H1 (cell line): ENCODE measurements around the gene USP43. TPM values are rescaled to one million over a fixed set of nuclear protein-coding genes. Genes with fewer than 3 reads are reported as not detected.
"Not testable (repeated sequence)": the region's sequence is repeated elsewhere in the genome, so short reads cannot be mapped to it uniquely, and the experiment has no call there.

ENCODE experiments used
- CTCF ChIA-PET: fragments of 300-600 bp; sonication (Branson Sonifier 250); formaldehyde crosslinking; loops from one replicate; lab custom pipeline; 2021; ENCODE audit not compliant: partially characterized antibody; lab: Charles Lee
- POLR2A ChIA-PET: fragments of 300-600 bp; sonication (Branson Sonifier 250); formaldehyde crosslinking; loops from one replicate; lab custom pipeline; 2021; ENCODE audit warnings: inconsistent platforms; ENCODE audit not compliant: partially characterized antibody; lab: Charles Lee
- DNase-seq, 2 experiments: peaks; one replicate each; pipeline versions ENCODE4 v3.0.0 to v3.0.0-alpha.2; 2010 to 2022; ENCODE audit warnings: low spot score in 2 of 2, low read depth in 1 of 2, mixed read lengths in 1 of 2
- FAIRE-seq: peaks from 2 replicates; lab custom pipeline; 2011; peaks lifted over from hg19 to GRCh38; lab: Jason Lieb, UNC
- H2AFZ ChIP-seq: 2 replicates; pipeline ENCODE4 v1.8.1; 2012; ENCODE audit warnings: low read length, inconsistent platforms
- H2AK5ac ChIP-seq: 2 replicates; pipeline ENCODE4 v1.6.1; 2013; ENCODE audit warnings: low read depth, low read length
- H2BK120ac ChIP-seq: replicated peaks from 2 replicates; pipeline ENCODE3; 2013; ENCODE audit warnings: low read depth, low read length, inconsistent platforms
- H2BK12ac ChIP-seq: 2 replicates; pipeline ENCODE4 v1.6.1; 2013; ENCODE audit warnings: low read depth, low read length
- H2BK15ac ChIP-seq: 2 replicates; pipeline ENCODE4 v1.6.1; 2013; ENCODE audit warnings: low read length
- H2BK20ac ChIP-seq: 2 replicates; pipeline ENCODE4 v1.6.1; 2013; ENCODE audit warnings: low read length
- H2BK5ac ChIP-seq: 2 replicates; pipeline ENCODE4 v1.6.1; 2013; ENCODE audit warnings: low read depth, low read length
- H3K14ac ChIP-seq: 2 replicates; pipeline ENCODE4 v1.6.1; 2013; ENCODE audit warnings: inconsistent platforms; ENCODE audit not compliant: insufficient read length
- H3K18ac ChIP-seq: 2 replicates; pipeline ENCODE4 v1.6.1; 2013; ENCODE audit warnings: low read length; ENCODE audit errors: extremely low read depth
- H3K23ac ChIP-seq: 2 replicates; pipeline ENCODE4 v1.6.1; 2013; ENCODE audit warnings: inconsistent platforms; ENCODE audit not compliant: insufficient read length
- H3K23me2 ChIP-seq: 2 replicates; pipeline ENCODE4 v1.6.1; 2013; ENCODE audit warnings: low read depth, low read length
- H3K27ac ChIP-seq: 2 replicates; pipeline ENCODE4 v1.6.1; 2011; ENCODE audit warnings: low read depth, low read length, inconsistent platforms
- H3K27me3 ChIP-seq, 4 experiments: replicated peaks in 1 of 4; 1 replicate in 1 of 4; 2 replicates in 3 of 4; pipeline versions ENCODE4 v1.6.1 to v1.8.1; 2011 to 2013; ENCODE audit warnings: low read length in 3 of 4, mild to moderate bottlenecking in 3 of 4, inconsistent platforms in 2 of 4, mixed read lengths in 2 of 4, moderate library complexity in 1 of 4; ENCODE audit not compliant: control insufficient read depth in 3 of 4, insufficient read depth in 3 of 4; ENCODE audit errors: extremely low read depth in 1 of 4
- H3K36me3 ChIP-seq, 4 experiments: 2 replicates each; pipeline versions ENCODE4 v1.6.1 to v1.8.1; 2011 to 2013; ENCODE audit warnings: mild to moderate bottlenecking in 4 of 4, low read length in 3 of 4, moderate library complexity in 2 of 4, control low read depth in 1 of 4, inconsistent platforms in 1 of 4; ENCODE audit not compliant: insufficient read depth in 4 of 4, control insufficient read depth in 2 of 4
- H3K4ac ChIP-seq: replicated peaks from 2 replicates; pipeline ENCODE3; 2013; ENCODE audit warnings: low read length, low read depth, mixed read lengths, inconsistent platforms; ENCODE audit not compliant: insufficient read length
- H3K4me1 ChIP-seq, 4 experiments: replicated peaks in 1 of 4; 1 replicate in 1 of 4; 2 replicates in 3 of 4; pipeline versions ENCODE4 v1.6.1 to v1.8.1; 2011 to 2013; ENCODE audit warnings: low read length in 3 of 4, inconsistent platforms in 2 of 4, mixed read lengths in 1 of 4; ENCODE audit not compliant: insufficient read depth in 4 of 4, control insufficient read depth in 3 of 4
- H3K4me2 ChIP-seq, 2 experiments: 2 replicates each; pipeline versions ENCODE4 v1.6.1 to v1.8.1; 2011 to 2013; ENCODE audit warnings: low read depth in 2 of 2, low read length in 2 of 2, control low read depth in 1 of 2, inconsistent platforms in 1 of 2, mild to moderate bottlenecking in 1 of 2; ENCODE audit not compliant: insufficient read depth in 1 of 2
- H3K4me3 ChIP-seq, 4 experiments: fragments of 200-600, 300-600 bp in 1 of 4; sonication (generic), shearing (Covaris generic), sonication (Bioruptor Twin) in 1 of 4; 2 replicates each; pipeline versions ENCODE4 v1.5.1 to v1.8.1; 2011 to 2016; ENCODE audit warnings: low read length in 4 of 4, low read depth in 3 of 4, control low read depth in 2 of 4, inconsistent platforms in 2 of 4, mild to moderate bottlenecking in 2 of 4, mixed read lengths in 1 of 4, moderate library complexity in 1 of 4; ENCODE audit not compliant: insufficient read depth in 2 of 4; ENCODE audit errors: extremely low read depth in 1 of 4
- H3K56ac ChIP-seq: replicated peaks from 2 replicates; pipeline ENCODE3; 2013; ENCODE audit warnings: low read depth, mild to moderate bottlenecking, mixed read lengths, low read length, inconsistent platforms; ENCODE audit not compliant: insufficient read length
- H3K79me1 ChIP-seq: 2 replicates; pipeline ENCODE4 v1.6.1; 2013; ENCODE audit warnings: low read depth, low read length, control low read depth
- H3K79me2 ChIP-seq, 2 experiments: 2 replicates each; pipeline versions ENCODE4 v1.6.1 to v1.8.1; 2012 to 2013; ENCODE audit warnings: low read length in 2 of 2, mild to moderate bottlenecking in 2 of 2, inconsistent platforms in 1 of 2; ENCODE audit not compliant: insufficient read depth in 2 of 2, control insufficient read depth in 1 of 2
- H3K9ac ChIP-seq, 4 experiments: replicated peaks in 1 of 4; 1 replicate in 1 of 4; 2 replicates in 3 of 4; pipeline versions ENCODE4 v1.6.1 to v1.8.1; 2011 to 2013; ENCODE audit warnings: low read depth in 3 of 4, low read length in 3 of 4, control low read depth in 2 of 4, mild to moderate bottlenecking in 2 of 4, moderate library complexity in 2 of 4, inconsistent platforms in 1 of 4; ENCODE audit errors: extremely low read depth in 1 of 4
- H3K9me3 ChIP-seq, 2 experiments: 2 replicates each; pipeline versions ENCODE4 v1.6.1 to v1.8.1; 2012 to 2013; ENCODE audit warnings: mild to moderate bottlenecking in 2 of 2, moderate library complexity in 2 of 2, control low read depth in 1 of 2, inconsistent platforms in 1 of 2, low read depth in 1 of 2, low read length in 1 of 2, mixed read lengths in 1 of 2; ENCODE audit not compliant: insufficient read depth in 2 of 2
- H4K20me1 ChIP-seq, 2 experiments: replicated peaks in 1 of 2; 2 replicates each; pipeline versions ENCODE3 to v1.8.1; 2011 to 2013; ENCODE audit warnings: inconsistent platforms in 2 of 2, low read length in 2 of 2, mild to moderate bottlenecking in 1 of 2; ENCODE audit not compliant: insufficient read depth in 2 of 2, control insufficient read depth in 1 of 2
- H4K5ac ChIP-seq: 2 replicates; pipeline ENCODE4 v1.6.1; 2013; ENCODE audit warnings: low read length, low read depth, mixed read lengths, inconsistent platforms; ENCODE audit not compliant: insufficient read length
- H4K8ac ChIP-seq: 2 replicates; pipeline ENCODE4 v1.8.0; 2013; ENCODE audit warnings: mild to moderate bottlenecking, moderate library complexity, low read length, inconsistent platforms; ENCODE audit not compliant: insufficient read depth; ENCODE audit errors: extremely low read depth
- H4K91ac ChIP-seq: replicated peaks from 2 replicates; pipeline ENCODE3; 2013; ENCODE audit warnings: low read length, mixed read lengths, inconsistent platforms; ENCODE audit not compliant: insufficient read length
- WGBS, 2 experiments: shearing (Covaris generic) in 1 of 2; methylation state at CpG; one replicate each; pipeline versions ENCODE4 v1.1.6 to v1.1.7; 2013 to 2015; ENCODE audit warnings: low lambda C conversion rate in 2 of 2, mixed read lengths in 2 of 2, inconsistent platforms in 1 of 2, low coverage in 1 of 2, missing lambda C conversion rate in 1 of 2; ENCODE audit not compliant: insufficient replicate concordance in 2 of 2, insufficient coverage in 1 of 2, insufficient read length in 1 of 2; ENCODE audit errors: extremely low coverage in 1 of 2, missing lambda C conversion rate in 1 of 2; 5-methylcytosine and 5-hydroxymethylcytosine counted together
- polyA plus RNA-seq, 7 experiments: library from polyadenylated mRNA; depleted of rRNA in 3 of 7; stranded (reverse) in 5 of 7; unstranded in 2 of 7; fragments of >200 nt in 5 of 7; fragments of 200-250 nt in 2 of 7; gene quantifications; 1 replicate in 5 of 7; 2 replicates in 1 of 7; 4 replicates in 1 of 7; pipeline versions ENCODE4 v1.2.1 to v1.2.3, GENCODE V29; 2011 to 2013; ENCODE audit warnings: missing spikeins in 2 of 7, mixed read lengths in 2 of 7
- total RNA-seq: library from RNA; stranded (reverse); fragmentation: NEBNext Ultra II Directional; extraction: Animal tissue kit (Norgen Biotek cat#: 25700); gene quantifications from 2 replicates; pipeline ENCODE4 v1.2.1, GENCODE V29; 2021

USP43 gene
- total and polyA plus RNA-seq, 2 of the 8 experiments (the other 6 are each of a cell fraction or from before 2014, with no cell fraction given): 3.0 to 7.2 TPM

DNA sequence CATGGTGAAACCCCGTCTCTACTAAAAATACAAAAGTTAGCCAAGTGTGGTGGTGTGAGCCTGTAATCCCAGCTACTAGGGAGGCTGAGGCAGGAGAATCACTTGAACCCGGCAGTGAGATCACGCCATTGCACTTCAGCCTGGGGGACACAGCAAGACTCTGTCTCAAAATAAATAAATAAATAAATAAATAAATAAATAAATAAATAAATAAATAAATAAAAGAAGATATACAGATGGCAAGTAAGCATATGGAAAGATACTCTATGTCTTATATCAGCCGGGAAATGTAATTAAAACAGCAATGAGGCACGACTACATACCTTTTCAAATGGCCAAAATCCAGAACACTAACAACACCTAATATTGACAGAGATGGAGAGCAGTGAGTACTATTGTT lies 40.7 kb upstream of the USP43 start:
- H3K27ac ChIP-seq, H4K20me1 ChIP-seq, H3K27me3 ChIP-seq, H3K4me1 ChIP-seq, H3K56ac ChIP-seq, H3K9me3 ChIP-seq, H3K4me3 ChIP-seq, H2BK15ac ChIP-seq, H2BK12ac ChIP-seq, H4K91ac ChIP-seq, H3K4ac ChIP-seq, H4K8ac ChIP-seq, DNase-seq, H2AK5ac ChIP-seq, FAIRE-seq, H3K23me2 ChIP-seq, H3K79me2 ChIP-seq, H2BK120ac ChIP-seq, H2BK20ac ChIP-seq, H3K79me1 ChIP-seq, H3K23ac ChIP-seq, POLR2A ChIA-PET, H3K14ac ChIP-seq, H4K5ac ChIP-seq, H3K36me3 ChIP-seq, H3K4me2 ChIP-seq, H3K18ac ChIP-seq, H3K9ac ChIP-seq, H2BK5ac ChIP-seq, H2AFZ ChIP-seq: not testable (repeated sequence)
- CTCF ChIA-PET: interaction anchor here (0.6 to 1.0 kb wide), 2 partner anchors 28 to 609 kb away, joined by 3 to 4 read pairs; partner anchors contain the start of gene CFAP52
- WGBS, 2 experiments: 89% methylated on average over 5 of the region's 5 CpGs; no CpG with 5 or more reads in 1 of the 2 experiments
